ENCODE results near the gene MAFB. TPM values are rescaled to one million over a fixed set of nuclear protein-coding genes. Genes with fewer than 3 reads are reported as not detected.

MAFB gene
- total RNA-seq, 4 donors from 2014 or later = 36.2 to 61.7 (median 39.6) TPM

- intact Hi-C loops (cut with DNase I) = no loop called here
- H3K4me1 ChIP-seq = peaks cover 0 to 11% (median 6%) of the 10 kb centered on the region in 3 donors
Measured at GRCh38 chr20:40643891-40644290, 45.1 kb downstream of the MAFB start.

DNA sequence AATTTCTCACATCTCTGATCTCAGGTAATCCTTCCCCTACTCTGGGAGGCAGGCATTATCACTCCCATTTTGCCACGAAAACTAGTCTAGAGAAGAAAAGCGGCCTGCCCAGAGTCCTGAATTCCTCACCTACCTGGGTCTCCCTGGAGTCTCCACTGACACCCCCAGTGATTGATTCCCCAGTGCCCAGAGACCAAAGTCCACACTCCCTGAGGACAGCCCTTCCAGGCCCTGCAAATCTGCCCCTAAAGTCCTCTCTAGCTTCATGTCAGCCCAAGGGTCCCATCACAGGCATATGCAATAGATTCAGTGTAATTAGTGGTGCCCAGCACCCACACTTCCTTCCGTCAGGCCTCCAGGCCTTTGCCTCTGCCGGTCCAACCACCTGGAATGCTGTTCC is 47.2 kb downstream of the MAFB start:
- DNase-seq = no peak
- Histone ChIP-seq H3K36me3 (no peaks in the 10 kb centered on the region), H3K27me3 (peaks cover 0 to 4% (median 0%) of the 10 kb centered on the region in 4 donors), H3K9me3 (no peaks in the 10 kb centered on the region), H3K4me3 (no peak overlapping the region), H3K27ac (no peak overlapping the region), H3K4me1 (peaks cover 0 to 3% (median 0%) of the 10 kb centered on the region in 3 donors)
- intact Hi-C loops (cut with DNase I) = no loop called here
- WGBS, 2 donors = 73 to 74% methylated on average over 4 of the region's 4 CpGs
- TF ChIP-seq CTCF (IDR thresholded peaks at IDR 0.05) = no peak
- no peak for TF ChIP-seq POLR2A (IDR thresholded peaks at IDR 0.05)

More at GRCh38 chr20:40643891-40644290, 45.1 kb downstream of the MAFB start:
- no peaks in the 10 kb centered on the region for H3K9me3 ChIP-seq
- H3K36me3 ChIP-seq = no peaks in the 10 kb centered on the region
- 63 to 75% methylated on average over 2 to 3 of the region's 5 CpGs for WGBS, 2 donors
- no peak overlapping the region for H3K4me3 ChIP-seq
- peaks cover 0 to 13% (median 0%) of the 10 kb centered on the region in 4 donors for H3K27me3 ChIP-seq
- no peak for DNase-seq
- H3K27ac ChIP-seq = no peak overlapping the region
- TF ChIP-seq CTCF (IDR thresholded peaks at IDR 0.05) (no peak), POLR2A (IDR thresholded peaks at IDR 0.05) (no peak)

- intact Hi-C loops (cut with DNase I) = no loop called here
Measured at GRCh38 chr20:40641202-40641601, 47.8 kb downstream of the MAFB start.

GRCh38 chr20:40640667-40641066 is 48.4 kb downstream of the MAFB start:
- DNase-seq = no peak
- no peak overlapping the region for H3K4me3 ChIP-seq
- intact Hi-C loops (cut with DNase I) = no loop called here
- peaks cover 0 to 3% (median 0%) of the 10 kb centered on the region in 3 donors for H3K4me1 ChIP-seq
- TF ChIP-seq POLR2A (IDR thresholded peaks at IDR 0.05) = no peak
- TF ChIP-seq CTCF (IDR thresholded peaks at IDR 0.05) = no peak
- WGBS, 2 donors = 56 to 83% methylated on average over 2 of the region's 2 CpGs
- no peak overlapping the region for H3K27ac ChIP-seq
- H3K9me3 ChIP-seq = no peaks in the 10 kb centered on the region
- H3K27me3 ChIP-seq = no peaks in the 10 kb centered on the region
- no peaks in the 10 kb centered on the region for H3K36me3 ChIP-seq

More at GRCh38 chr20:40641202-40641601, 47.8 kb downstream of the MAFB start:
- Histone ChIP-seq H3K9me3 (no peaks in the 10 kb centered on the region), H3K36me3 (no peaks in the 10 kb centered on the region), H3K4me3 (no peak overlapping the region), H3K27me3 (peaks cover 0 to under 1% (median 0%) of the 10 kb centered on the region in 4 donors), H3K4me1 (peaks cover 0 to 3% (median 0%) of the 10 kb centered on the region in 3 donors), H3K27ac (no peak overlapping the region)
- 74 to 77% methylated on average over 2 of the region's 2 CpGs for WGBS, 2 donors
- DNase-seq = no peak
- TF ChIP-seq CTCF (IDR thresholded peaks at IDR 0.05) = no peak
- TF ChIP-seq POLR2A (IDR thresholded peaks at IDR 0.05) = no peak

DNA sequence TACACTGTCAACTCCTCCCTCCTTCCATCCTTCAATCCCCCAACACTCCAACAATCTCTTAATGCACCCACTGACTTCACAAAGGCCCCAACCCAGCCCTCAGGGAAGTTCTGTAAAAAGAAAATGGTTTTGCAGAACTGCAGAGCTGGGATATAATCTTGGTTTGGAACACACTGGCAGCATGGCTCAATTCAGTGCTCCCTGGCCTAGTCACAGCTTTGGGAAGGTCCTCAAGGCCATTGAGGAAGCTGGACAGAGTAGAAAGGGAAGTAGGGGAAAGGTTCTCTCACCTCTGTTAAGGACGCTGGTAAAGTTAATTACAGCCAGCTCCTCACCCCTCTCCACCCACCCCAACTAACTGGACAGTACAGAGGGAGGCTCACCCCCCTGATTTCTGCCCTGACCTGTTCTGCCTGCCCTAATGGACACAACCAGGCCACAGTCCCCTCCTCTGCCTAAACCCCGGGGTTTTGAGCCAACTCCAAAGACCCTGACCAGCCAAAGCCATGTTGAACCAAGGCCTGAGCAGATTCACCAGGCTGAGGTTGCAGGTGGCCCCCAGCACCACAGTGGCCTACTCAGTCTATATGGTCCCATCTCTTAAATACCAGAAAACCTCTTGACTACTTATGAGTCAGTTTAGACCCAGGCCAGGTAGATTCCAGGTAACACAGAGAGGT is 49.2 kb downstream of the MAFB start:
- peaks cover 0 to 3% (median 0%) of the 10 kb centered on the region in 3 donors for H3K4me1 ChIP-seq
- H3K36me3 ChIP-seq = no peaks in the 10 kb centered on the region
- WGBS, 2 donors = 40 to 79% methylated on average over 1 to 2 of the region's 2 CpGs
- no peaks in the 10 kb centered on the region for H3K9me3 ChIP-seq
- DNase-seq = no peak
- no peak overlapping the region for H3K4me3 ChIP-seq
- H3K27me3 ChIP-seq = no peaks in the 10 kb centered on the region
- H3K27ac ChIP-seq = no peak overlapping the region
- intact Hi-C loops (cut with DNase I) = no loop called here
- TF ChIP-seq CTCF (IDR thresholded peaks at IDR 0.05) (no peak), POLR2A (IDR thresholded peaks at IDR 0.05) (no peak)
